NCI-H82 (cell line): ENCODE data around the gene ZNF587.
"Not testable (repeated sequence)": the region's sequence is repeated elsewhere in the genome, so short reads cannot be mapped to it uniquely, and the experiment has no call there.

Source experiments
- DNase-seq: peaks from one replicate; lab custom pipeline; 2025; lab: John Stamatoyannopoulos, UW

Gene ZNF587

GRCh38 chr19:57849666-57850473, at the start of gene ZNF587:
ZNF587 (plus strand) TSS chr19:57849859; CDS start chr19:57850039, 180 bp downstream.
- DNase-seq, result peak; percentile 94

- peak; percentile 90 for DNase-seq
These were observed 49.0 kb upstream of the ZNF587 start for GRCh38 chr19:57800696-57801095.

GRCh38 chr19:57802269-57802668, 47.4 kb upstream of the ZNF587 start:
- DNase-seq, result no peak

- DNase-seq, result no peak
These were observed 46.4 kb upstream of the ZNF587 start for GRCh38 chr19:57803265-57803593.

GRCh38 chr19:57803594-57804325, 45.9 kb upstream of the ZNF587 start:
- no peak for DNase-seq

- DNase-seq, result no peak
These were observed 42.1 kb upstream of the ZNF587 start for GRCh38 chr19:57807541-57807940.

GRCh38 chr19:57810410-57811295, 39.0 kb upstream of the ZNF587 start:
- DNase-seq, result peak; percentile 77

GRCh38 chr19:57812226-57812625, 37.4 kb upstream of the ZNF587 start:
- DNase-seq, result no peak

GRCh38 chr19:57812975-57813820, 36.5 kb upstream of the ZNF587 start:
- DNase-seq, result not testable (repeated sequence)

GRCh38 chr19:57813919-57814504, 35.6 kb upstream of the ZNF587 start:
- DNase-seq, result peak; percentile 14

- peak; percentile 97 for DNase-seq
These were observed 35.0 kb upstream of the ZNF587 start, which contains the start of gene ZNF552 for GRCh38 chr19:57814505-57815246. ZNF552 (minus strand) TSS chr19:57814913; CDS start chr19:57814743, 170 bp downstream.

- DNase-seq, result no peak
These were observed 34.2 kb upstream of the ZNF587 start for GRCh38 chr19:57815247-57816075.

GRCh38 chr19:57816652-57817051, 33.0 kb upstream of the ZNF587 start:
- no peak for DNase-seq

- no peak for DNase-seq
These were observed 31.7 kb upstream of the ZNF587 start for GRCh38 chr19:57817976-57818375.

- no peak for DNase-seq
These were observed 31.3 kb upstream of the ZNF587 start for GRCh38 chr19:57818378-57818777.

- peak; percentile 96 for DNase-seq
These were observed 30.0 kb upstream of the ZNF587 start for GRCh38 chr19:57819475-57820148.

- DNase-seq, result no peak
These were observed 29.1 kb upstream of the ZNF587 start for GRCh38 chr19:57820599-57820998.

- not testable (repeated sequence) for DNase-seq
These were observed 28.6 kb upstream of the ZNF587 start for GRCh38 chr19:57821095-57821494.

- not testable (repeated sequence) for DNase-seq
These were observed 28.2 kb upstream of the ZNF587 start for GRCh38 chr19:57821501-57821900.
